IPS DF 4.7 (cell line): ENCODE measurements around the gene GMPS.
"Not testable (repeated sequence)": the region's sequence is repeated elsewhere in the genome, so short reads cannot be mapped to it uniquely, and the experiment has no call there.

Experiments
- DNase-seq: peaks from one replicate; pipeline ENCODE4 v3.0.0-alpha.2; 2013; ENCODE audit warnings: low spot score; ENCODE audit errors: extremely low read depth

The GMPS gene

DNA sequence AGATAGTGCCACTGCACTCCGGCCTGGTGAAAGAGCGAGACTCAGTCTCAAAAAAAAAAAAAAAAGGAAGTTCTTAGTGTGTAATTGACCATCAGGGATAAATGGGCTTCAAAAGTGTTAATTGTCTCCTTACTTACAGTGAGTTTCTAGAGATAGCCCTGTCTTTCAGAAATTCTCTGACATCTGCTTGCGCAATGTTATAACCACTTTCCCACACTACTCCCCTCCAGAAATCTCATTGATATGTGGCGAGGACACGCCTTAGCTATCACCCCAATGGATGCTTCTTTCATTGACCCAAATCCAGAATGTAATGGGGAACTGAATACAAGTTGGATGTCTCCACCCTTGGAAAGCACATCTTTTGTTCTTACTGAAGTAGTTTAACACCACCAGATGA, 70.9 kb downstream of the GMPS start:
- DNase-seq: no peak

- DNase-seq: no peak
Observed at GRCh38 chr3:155944081-155944480, 73.6 kb downstream of the GMPS start.

- DNase-seq: no peak
Observed at GRCh38 chr3:155946178-155946577, 75.7 kb downstream of the GMPS start.

GRCh38 chr3:155948476-155948875, 78.0 kb downstream of the GMPS start:
- no peak for DNase-seq

DNA sequence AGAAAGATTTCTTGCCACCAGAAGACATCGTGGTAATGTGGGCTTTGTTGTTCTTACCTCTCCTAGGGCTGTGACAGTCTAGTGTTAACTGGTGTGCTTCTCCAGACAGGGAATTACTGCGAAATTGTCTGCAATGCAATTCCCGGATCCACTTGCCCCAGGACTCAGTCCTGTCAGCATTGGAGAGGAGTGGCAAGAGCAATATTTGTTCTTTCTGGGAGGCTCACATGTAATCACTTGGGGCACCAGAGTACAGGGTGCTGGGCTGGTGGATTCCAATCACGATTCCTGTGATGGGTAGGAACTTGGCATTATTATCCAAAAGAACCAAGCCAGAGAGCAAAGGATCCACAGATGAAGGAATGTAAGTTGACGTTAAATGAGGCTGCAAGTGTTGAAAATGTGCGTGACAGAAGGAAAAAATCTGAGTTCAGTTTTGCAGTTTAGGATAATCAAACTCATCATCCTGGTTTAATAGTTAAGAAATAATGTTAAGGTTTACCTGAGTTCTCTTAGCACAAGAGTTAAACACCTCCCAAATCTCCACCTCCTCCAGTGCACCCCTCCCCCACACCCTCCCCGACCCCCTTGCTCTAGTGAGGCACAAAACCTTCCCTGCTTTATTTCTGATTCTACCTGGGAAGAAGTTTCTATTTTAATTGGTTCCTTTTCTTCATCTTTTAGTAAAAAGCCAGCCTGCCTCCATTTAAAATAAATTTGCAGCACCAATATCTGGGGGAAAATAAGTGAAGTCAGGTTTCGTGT, 79.2 kb downstream of the GMPS start:
- no peak for DNase-seq

DNA sequence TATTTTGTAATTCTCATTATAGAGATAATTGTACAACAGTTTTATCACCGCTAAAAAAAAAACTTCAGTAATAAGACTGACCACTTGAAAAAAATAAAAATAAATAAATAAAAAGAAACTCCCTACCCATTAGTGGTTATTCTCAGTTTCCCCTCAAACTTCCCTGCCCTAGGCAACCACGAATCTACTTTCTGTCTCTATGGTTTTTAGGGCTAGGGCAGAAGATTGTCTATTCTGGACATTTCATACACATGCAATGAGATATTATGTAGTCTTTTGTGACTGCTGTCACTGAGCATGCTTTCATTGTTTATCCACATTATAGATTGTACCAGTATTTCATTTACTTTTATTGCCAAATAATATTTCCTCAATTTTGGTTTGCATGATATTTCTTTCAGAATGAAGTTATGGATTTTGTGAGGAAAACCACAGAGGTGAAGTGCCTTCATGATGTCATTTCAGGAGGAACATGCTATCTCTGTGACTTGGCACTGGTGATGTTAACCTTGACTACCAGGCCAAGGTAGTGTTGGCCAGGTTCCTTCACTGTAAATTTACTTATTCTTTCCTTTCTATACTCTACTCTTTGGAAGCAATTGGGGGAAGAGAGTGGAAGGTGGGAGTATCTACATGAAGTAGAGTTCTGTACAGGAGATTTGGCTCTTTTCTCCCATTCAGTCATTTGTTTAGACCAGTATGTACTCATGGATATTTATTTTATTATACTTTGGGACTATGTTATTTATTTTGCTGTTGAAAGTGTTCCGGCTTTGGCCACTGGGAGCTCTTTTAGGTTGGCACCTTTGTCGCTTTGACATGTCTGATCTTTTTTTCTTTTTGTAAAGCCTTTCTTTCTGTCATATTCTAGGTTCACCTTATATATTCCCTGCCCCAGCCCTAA, 86.3 kb downstream of the GMPS start:
- DNase-seq: no peak

- no peak for DNase-seq
Observed at GRCh38 chr3:155957412-155957880, 87.0 kb downstream of the GMPS start.

GRCh38 chr3:155958676-155959075, 88.2 kb downstream of the GMPS start:
- DNase-seq: no peak

GRCh38 chr3:155960060-155960459, 89.6 kb downstream of the GMPS start:
- DNase-seq: no peak

- not testable (repeated sequence) for DNase-seq
Observed at GRCh38 chr3:155961044-155961443, 90.6 kb downstream of the GMPS start.

DNA sequence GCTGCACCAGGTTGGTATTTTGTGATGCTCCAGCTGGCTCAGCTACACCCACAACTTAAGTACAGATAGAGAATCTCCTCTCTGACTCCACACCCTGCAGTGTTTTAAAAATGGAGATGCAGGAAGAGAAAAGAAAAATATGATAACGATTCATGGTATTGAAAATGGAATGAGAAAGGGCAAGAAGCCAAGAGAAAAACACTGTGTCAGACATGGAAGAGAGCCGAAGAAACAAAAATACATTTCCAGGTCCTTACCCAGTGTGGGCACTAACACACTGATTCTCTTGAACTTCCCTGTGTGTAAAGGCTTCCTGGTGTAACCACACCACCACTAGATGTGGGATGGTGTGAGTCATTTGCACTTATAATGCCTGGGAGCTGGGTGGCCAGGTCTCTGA, 93.1 kb downstream of the GMPS start:
- DNase-seq: no peak

DNA sequence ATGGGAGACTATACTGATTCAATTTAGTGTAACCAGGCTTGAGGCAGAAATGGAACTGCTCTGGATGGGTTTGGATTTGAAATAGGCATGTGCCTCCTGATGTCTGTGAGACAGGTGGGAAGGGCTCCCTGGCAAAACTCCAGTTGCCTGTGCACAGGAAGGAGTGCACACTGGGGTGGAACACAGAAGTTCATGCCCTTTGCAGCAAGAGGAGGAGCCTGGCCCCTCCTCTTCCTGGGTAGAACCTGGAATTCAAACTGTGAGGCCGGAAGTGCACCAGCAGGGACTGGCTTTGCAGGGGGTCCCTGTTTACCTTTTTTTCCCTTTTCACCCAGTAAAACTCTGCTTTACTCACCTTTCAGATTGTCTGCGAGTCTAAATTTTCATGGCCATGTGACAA, 99.9 kb downstream of the GMPS start:
- DNase-seq: no peak

GRCh38 chr3:155972885-155973584, 102.6 kb downstream of the GMPS start:
- no peak for DNase-seq

GRCh38 chr3:155978324-155978723, 107.9 kb downstream of the GMPS start:
- DNase-seq: no peak

- no peak for DNase-seq
Observed at GRCh38 chr3:155979746-155980145, 109.3 kb downstream of the GMPS start.

DNA sequence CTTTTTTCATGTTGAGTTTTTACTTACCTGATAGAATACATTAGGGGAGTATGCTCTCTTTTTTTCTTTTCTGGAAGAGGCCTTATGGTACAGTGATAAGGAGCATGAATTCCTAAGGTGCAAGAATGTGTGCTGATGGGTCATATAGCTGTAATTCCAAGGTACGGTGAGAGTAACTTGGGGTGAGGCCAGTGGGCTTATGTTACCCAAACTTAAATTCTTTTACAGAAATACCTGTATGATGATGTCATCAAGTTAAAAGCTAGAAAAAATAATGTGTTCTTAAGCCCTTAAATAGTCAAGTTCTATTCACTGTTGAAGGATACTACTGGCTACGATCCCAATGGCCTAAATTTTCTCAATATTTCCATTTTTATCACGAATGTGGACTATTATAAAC, 111.2 kb downstream of the GMPS start:
- DNase-seq: no peak

- DNase-seq: no peak
Observed at GRCh38 chr3:155983834-155984474, 113.5 kb downstream of the GMPS start.

DNA sequence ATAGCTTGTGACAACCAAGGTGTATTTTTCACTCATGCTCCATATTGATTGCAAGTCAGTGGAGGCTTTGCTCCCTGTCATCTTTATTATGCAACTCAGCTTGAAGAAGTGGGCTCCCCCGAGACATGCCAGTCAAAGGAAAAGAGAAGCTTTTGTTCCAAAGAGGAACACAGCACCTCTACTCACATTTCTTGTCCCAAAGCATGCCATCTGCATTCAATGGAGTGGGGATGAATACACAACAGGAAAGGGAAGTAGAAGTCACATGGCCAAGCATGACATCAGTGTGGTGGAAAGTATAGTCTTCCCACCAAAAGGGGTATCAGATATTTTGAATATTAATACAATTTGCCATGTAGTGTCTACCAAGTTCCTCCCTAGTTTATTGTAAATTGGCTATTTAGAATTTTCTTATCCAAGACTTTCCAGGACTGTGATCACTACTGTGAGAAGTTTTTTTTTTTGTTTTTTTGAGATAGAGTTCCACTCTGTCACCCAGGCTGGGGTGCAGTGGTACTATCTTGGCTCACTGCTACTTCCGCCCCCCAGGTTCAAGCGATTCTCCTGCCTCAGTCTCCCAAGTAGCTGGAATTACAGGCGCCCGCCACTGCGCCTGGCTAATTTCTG, 114.5 kb downstream of the GMPS start:
- no peak for DNase-seq

DNA sequence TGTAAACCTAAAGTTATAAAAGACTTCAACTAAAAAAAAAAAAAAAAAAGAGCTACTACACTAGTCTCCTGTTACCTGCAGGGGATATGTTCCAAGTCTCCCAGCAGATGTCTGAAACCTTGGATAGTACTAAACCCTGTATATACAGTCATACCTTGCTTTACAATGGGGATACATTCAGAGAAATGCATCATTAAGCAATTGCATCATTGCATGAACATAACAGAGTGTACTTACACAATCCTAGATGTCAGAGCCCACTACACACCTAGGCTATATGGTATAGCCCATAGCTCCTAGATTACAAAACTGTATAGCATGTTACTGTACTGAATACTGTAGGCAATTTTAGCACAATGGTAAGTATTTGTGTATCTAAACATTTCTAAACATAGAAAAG, 119.1 kb downstream of the GMPS start:
- no peak for DNase-seq

GRCh38 chr3:155991212-155991611, 120.8 kb downstream of the GMPS start:
- no peak for DNase-seq

- DNase-seq: no peak
Observed at GRCh38 chr3:155991847-155992246, 121.4 kb downstream of the GMPS start.
